GM12878 (cell line): ENCODE data around the gene ADGRB2. TPM values are rescaled to one million over a fixed set of nuclear protein-coding genes. Genes with fewer than 3 reads are reported as not detected.

ENCODE experiments used
- ATAC-seq: fragments of 200-7000 bp; cut with Tn5 transposase; 3 replicates; pipeline ENCODE4 v1.9.1; 2020; ENCODE audit warnings: mild to moderate bottlenecking, moderate library complexity
- BruUV-seq: library from RNA; stranded (reverse); fragments of 400-500 nt; replicated peaks from 2 replicates; lab custom pipeline; 2021; lab: Mats Ljungman, UMichigan
- CTCF ChIA-PET: fragments of 300-600 bp; sonication (Branson Sonifier 250); formaldehyde crosslinking; extraction: SDS; loops from one replicate; lab custom pipeline; 2021; ENCODE audit warnings: inconsistent platforms; lab: Yijun Ruan, JAX
- POLR2A ChIA-PET: fragments of 350-600 bp; formaldehyde crosslinking; extraction: SDS; loops from one replicate; lab custom pipeline; 2021; ENCODE audit warnings: inconsistent platforms; lab: Charles Lee
- RAD21 ChIA-PET: fragments of 300-600 bp; sonication (Branson Sonifier 250); formaldehyde crosslinking; loops from one replicate; lab custom pipeline; 2023; ENCODE audit warnings: antibody characterized with exemption; ENCODE audit not compliant: unreplicated experiment; lab: Charles Lee
- SMC1A ChIA-PET: fragments of 300-600 bp; sonication (Branson Sonifier 250); formaldehyde crosslinking; loops from one replicate; lab custom pipeline; 2023; ENCODE audit not compliant: unreplicated experiment, uncharacterized antibody; lab: Charles Lee
- DNase-seq: peaks from one replicate; pipeline ENCODE4 v3.0.0-alpha.2; 2011; ENCODE audit warnings: low read depth, low spot score
- FAIRE-seq: peaks from 3 replicates; lab custom pipeline; 2011; peaks lifted over from hg19 to GRCh38; lab: Jason Lieb, UNC
- H2AFZ ChIP-seq: 2 replicates; pipeline ENCODE4 v1.6.0; 2011; ENCODE audit warnings: low read depth, low read length, control low read depth; ENCODE audit not compliant: control insufficient read depth
- H3K27ac ChIP-seq: 2 replicates; pipeline ENCODE4 v1.5.1; 2011; ENCODE audit warnings: control low read depth; ENCODE audit not compliant: control insufficient read depth, insufficient read depth
- H3K27me3 ChIP-seq, 2 experiments: replicated peaks in 1 of 2; 2 replicates each; pipeline versions ENCODE4 v1.6.0 to v1.6.1; 2011; ENCODE audit warnings: low read length in 1 of 2; ENCODE audit not compliant: control insufficient read depth in 2 of 2, insufficient read depth in 2 of 2
- H3K36me3 ChIP-seq, 2 experiments: 2 replicates each; pipeline ENCODE4 v1.5.1; 2011; ENCODE audit warnings: low read length in 1 of 2; ENCODE audit not compliant: control insufficient read depth in 2 of 2, insufficient read depth in 2 of 2
- H3K4me1 ChIP-seq: 2 replicates; pipeline ENCODE4 v1.6.1; 2011; ENCODE audit warnings: mild to moderate bottlenecking, low read length, moderate library complexity, mixed read lengths; ENCODE audit not compliant: control insufficient read depth, insufficient read depth
- H3K4me2 ChIP-seq: 2 replicates; pipeline ENCODE4 v1.6.0; 2011; ENCODE audit warnings: control low read depth; ENCODE audit not compliant: control insufficient read depth, insufficient read depth
- H3K4me3 ChIP-seq: fragments of 200-600 bp; sonication (generic); 2 replicates; pipeline ENCODE4 v1.5.1; 2016
- H3K79me2 ChIP-seq: 2 replicates; pipeline ENCODE4 v1.6.0; 2011; ENCODE audit warnings: low read length; ENCODE audit not compliant: control insufficient read depth, insufficient read depth
- H3K9ac ChIP-seq: 2 replicates; pipeline ENCODE4 v1.8.0; 2011; ENCODE audit warnings: low read length, control low read depth, mixed read lengths; ENCODE audit not compliant: control insufficient read depth, insufficient read depth
- H3K9me3 ChIP-seq: replicated peaks from 3 replicates; pipeline ENCODE4 v1.5.1; 2011; ENCODE audit warnings: mild to moderate bottlenecking, low read length; ENCODE audit not compliant: control insufficient read depth, insufficient read depth
- H4K20me1 ChIP-seq: 2 replicates; pipeline ENCODE4 v1.6.0; 2011; ENCODE audit not compliant: control insufficient read depth, insufficient read depth
- CREM ChIP-seq: IDR thresholded peaks from 2 replicates; pipeline ENCODE4 v1.6.1; 2014; ENCODE audit warnings: antibody characterized with exemption, low read depth
- CTCF ChIP-seq, 3 experiments: IDR thresholded peaks in 2 of 3; conservative IDR thresholded peaks in 1 of 3; 2 replicates each; pipeline ENCODE4 v1.5.1; 2011; ENCODE audit warnings: low read depth in 3 of 3, low read length in 3 of 3, mild to moderate bottlenecking in 3 of 3, control low read depth in 2 of 3, moderate library complexity in 2 of 3, inconsistent platforms in 1 of 3, mixed read lengths in 1 of 3; ENCODE audit not compliant: control insufficient read depth in 2 of 3, insufficient read depth in 1 of 3; ENCODE audit errors: extremely low read depth in 1 of 3
- E4F1 ChIP-seq: fragments of 450-650 bp; IDR thresholded peaks from 2 replicates; pipeline ENCODE4 v1.6.1; 2018; ENCODE audit warnings: borderline replicate concordance, mild to moderate bottlenecking; ENCODE audit not compliant: partially characterized antibody
- KDM1A ChIP-seq: fragments of 200-600 bp; sonication (generic); IDR thresholded peaks from 2 replicates; pipeline ENCODE4 v1.6.1; 2016; ENCODE audit warnings: borderline replicate concordance
- MEF2A ChIP-seq: IDR thresholded peaks from 2 replicates; pipeline ENCODE4 v1.6.1; 2011; ENCODE audit warnings: low read depth, mild to moderate bottlenecking, low read length, moderate library complexity; ENCODE audit not compliant: insufficient read depth
- NBN ChIP-seq: fragments of 450-650 bp; IDR thresholded peaks from 2 replicates; pipeline ENCODE4 v1.6.1; 2016
- RUNX3 ChIP-seq: IDR thresholded peaks from 2 replicates; pipeline ENCODE4 v1.6.1; 2012; ENCODE audit warnings: low read length, inconsistent platforms
- ZNF622 ChIP-seq: fragments of 450-650 bp; IDR thresholded peaks from 2 replicates; pipeline ENCODE4 v1.6.1; 2017; ENCODE audit warnings: mild to moderate bottlenecking, inconsistent platforms
- WGBS: methylation state at CpG from one replicate; pipeline ENCODE4 v1.1.6; 2016; ENCODE audit warnings: low lambda C conversion rate; ENCODE audit not compliant: insufficient replicate concordance, insufficient coverage; ENCODE audit errors: missing lambda C conversion rate; 5-methylcytosine and 5-hydroxymethylcytosine counted together
- in situ Hi-C: fragments of 300-500 bp; cut with MboI; formaldehyde crosslinking; loops from 9 replicates; pipeline ENCODE4 v1.14.3; 2018; ENCODE audit warnings: mixed read lengths
- intact Hi-C: fragments of 100-400 bp; cut with micrococcal nuclease; formaldehyde crosslinking; loops from one replicate; pipeline ENCODE4 v1.14.2; 2022; ENCODE audit not compliant: unreplicated experiment
- polyA plus RNA-seq, 11 experiments: library from polyadenylated mRNA; depleted of rRNA in 4 of 11; unstranded in 6 of 11; stranded (reverse) in 5 of 11; fragments of >200 nt; fragmentation: Nextera tagmentation in 4 of 11; fragmentation: Illumina TruSeq in 1 of 11; extraction: Ambion mirVana in 4 of 11; extraction: Trizol in 1 of 11; gene quantifications; 1 replicate in 1 of 11; 2 replicates in 10 of 11; pipeline versions ENCODE4 v1.2.1 to v1.2.3, GENCODE V29; 2011 to 2016; ENCODE audit warnings: inconsistent platforms in 2 of 11, missing spikeins in 2 of 11, low read depth in 1 of 11
- total RNA-seq, 4 experiments: library from RNA; depleted of rRNA in 3 of 4; stranded (reverse); fragments of >200 nt in 3 of 4; fragmentation: Illumina TruSeq in 1 of 4; extraction: Trizol in 1 of 4; gene quantifications; 2 replicates each; pipeline versions ENCODE4 v1.2.1 to v1.2.3, GENCODE V29; 2013 to 2021
- TF ChIP-seq, protein P1 (sequence below): fragments of 150-350 bp; IDR thresholded peaks from 2 replicates; pipeline ENCODE4 v1.6.1; 2016; ENCODE audit warnings: low read depth, low read length

ADGRB2 gene
- total and polyA plus RNA-seq, 10 of the 15 experiments (the other 5 are each of a cell fraction or from before 2014, with no cell fraction given): 0.11 to 0.33 (median 0.18) TPM; not detected in 4

DNA sequence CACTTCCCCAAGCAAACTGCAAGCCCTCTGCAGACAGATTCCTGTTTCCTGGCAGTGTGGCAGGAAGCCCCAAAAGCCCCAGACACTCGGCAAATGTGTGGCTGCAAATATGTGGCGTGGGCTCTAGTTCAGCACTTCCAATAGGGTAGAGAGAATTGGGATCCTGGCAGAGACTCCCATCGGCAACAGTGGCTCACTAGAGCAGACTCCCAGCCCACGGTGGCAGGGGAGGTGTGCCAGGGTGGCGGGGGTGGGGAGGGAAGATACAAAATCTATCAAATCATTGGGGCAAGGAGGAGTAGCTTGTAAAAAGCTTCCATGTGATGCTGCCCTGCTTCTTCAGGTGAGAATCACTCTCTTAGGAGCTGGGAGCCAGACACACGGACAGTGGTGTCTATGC, 86.2 kb downstream of the ADGRB2 start (continued):
- no peak for TF ChIP-seq E4F1
- TF ChIP-seq, protein P1, sequence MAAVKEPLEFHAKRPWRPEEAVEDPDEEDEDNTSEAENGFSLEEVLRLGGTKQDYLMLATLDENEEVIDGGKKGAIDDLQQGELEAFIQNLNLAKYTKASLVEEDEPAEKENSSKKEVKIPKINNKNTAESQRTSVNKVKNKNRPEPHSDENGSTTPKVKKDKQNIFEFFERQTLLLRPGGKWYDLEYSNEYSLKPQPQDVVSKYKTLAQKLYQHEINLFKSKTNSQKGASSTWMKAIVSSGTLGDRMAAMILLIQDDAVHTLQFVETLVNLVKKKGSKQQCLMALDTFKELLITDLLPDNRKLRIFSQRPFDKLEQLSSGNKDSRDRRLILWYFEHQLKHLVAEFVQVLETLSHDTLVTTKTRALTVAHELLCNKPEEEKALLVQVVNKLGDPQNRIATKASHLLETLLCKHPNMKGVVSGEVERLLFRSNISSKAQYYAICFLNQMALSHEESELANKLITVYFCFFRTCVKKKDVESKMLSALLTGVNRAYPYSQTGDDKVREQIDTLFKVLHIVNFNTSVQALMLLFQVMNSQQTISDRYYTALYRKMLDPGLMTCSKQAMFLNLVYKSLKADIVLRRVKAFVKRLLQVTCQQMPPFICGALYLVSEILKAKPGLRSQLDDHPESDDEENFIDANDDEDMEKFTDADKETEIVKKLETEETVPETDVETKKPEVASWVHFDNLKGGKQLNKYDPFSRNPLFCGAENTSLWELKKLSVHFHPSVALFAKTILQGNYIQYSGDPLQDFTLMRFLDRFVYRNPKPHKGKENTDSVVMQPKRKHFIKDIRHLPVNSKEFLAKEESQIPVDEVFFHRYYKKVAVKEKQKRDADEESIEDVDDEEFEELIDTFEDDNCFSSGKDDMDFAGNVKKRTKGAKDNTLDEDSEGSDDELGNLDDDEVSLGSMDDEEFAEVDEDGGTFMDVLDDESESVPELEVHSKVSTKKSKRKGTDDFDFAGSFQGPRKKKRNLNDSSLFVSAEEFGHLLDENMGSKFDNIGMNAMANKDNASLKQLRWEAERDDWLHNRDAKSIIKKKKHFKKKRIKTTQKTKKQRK: no peak
- no peak for TF ChIP-seq MEF2A

DNA sequence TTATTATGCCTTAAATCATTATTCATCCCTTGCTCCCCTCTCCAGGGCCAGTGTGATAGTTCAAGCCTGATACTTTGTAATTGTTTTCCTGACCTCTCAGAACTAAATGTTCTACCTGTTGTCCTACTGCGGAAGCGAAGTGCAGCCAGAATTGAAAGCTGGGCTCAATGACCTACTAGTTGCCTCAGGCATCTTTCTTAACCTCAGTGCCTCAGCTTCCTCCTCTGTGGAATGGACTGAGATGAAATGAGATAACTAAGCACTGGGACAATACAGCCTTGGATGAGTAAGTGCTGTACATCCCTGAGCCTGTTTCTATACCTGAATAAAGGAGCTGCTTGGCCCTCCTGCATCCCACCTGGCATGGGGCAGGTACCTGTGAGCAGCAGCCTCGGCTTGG, 86.7 kb downstream of the ADGRB2 start:
- intact Hi-C loops: no loop called here
- H3K79me2 ChIP-seq: no peaks in the 10 kb centered on the region
- in situ Hi-C loops: no loop called here
- WGBS: 27% methylated on average over 3 of the region's 3 CpGs
- no peaks in the 10 kb centered on the region for H3K36me3 ChIP-seq
- H3K4me1 ChIP-seq: no peaks in the 10 kb centered on the region
- H3K9me3 ChIP-seq: no peaks in the 10 kb centered on the region
- no peak overlapping the region for H3K9ac ChIP-seq
- DNase-seq (no peak), ATAC-seq (no peak), FAIRE-seq (no peak)
- no peak overlapping the region for H2AFZ ChIP-seq
- H3K4me2 ChIP-seq: no peak overlapping the region
- BruUV-seq: no TSS peak
- ChIA-PET RAD21 (no interaction called here), CTCF (interaction anchor here (0.9 to 2.8 kb wide), 4 partner anchors 27 to 111 kb away, joined by 3 to 12 read pairs (median 8); no protein-coding TSS in a partner anchor), SMC1A (interaction anchor here (0.9 to 1.3 kb wide), 2 partner anchors 12 to 122 kb away, joined by 3 read pairs; no protein-coding TSS in a partner anchor), POLR2A (interaction anchor here (0.6 kb wide), 1 partner anchor 102 kb away, joined by 5 read pairs; no protein-coding TSS in a partner anchor)
- H4K20me1 ChIP-seq: no peaks in the 10 kb centered on the region
- H3K4me3 ChIP-seq: no peak overlapping the region
- no peak overlapping the region for H3K27ac ChIP-seq
- TF ChIP-seq CREM (no peak), NBN (no peak), RUNX3 (no peak), CTCF (IDR thresholded peaks at IDR 0.05 in 2 of 3, conservative IDR thresholded peaks at IDR 0.05 in 1 of 3; ENCODE audit: control insufficient read depth in 2 of 3, extremely low read depth in 1 of 3, insufficient read depth in 1 of 3, low read depth in 3 of 3, low read length in 3 of 3) (no peak), ZNF622 (no peak), KDM1A (no peak)
- H3K27me3 ChIP-seq: 0 out of 4 replicates have a peak, but pooled peaks cover 0 to 1% of the 10 kb centered on the region in 2 experiments
